CD4-positive, alpha-beta T cell (primary cell): ENCODE measurements around the gene TBCD. TPM values are rescaled to one million over a fixed set of nuclear protein-coding genes. Genes with fewer than 3 reads are reported as not detected.

Experiments used
- ATAC-seq: fragments of 200-7000 bp; cut with Tn5 transposase; one replicate; pipeline ENCODE4 v1.10.0; 2022; ENCODE audit warnings: mild to moderate bottlenecking; ENCODE audit not compliant: poor library complexity
- CTCF ChIA-PET: fragments of 350-600 bp; sonication (Branson Sonifier 250); formaldehyde crosslinking; loops from one replicate; lab custom pipeline; 2021; ENCODE audit warnings: antibody characterized with exemption, inconsistent platforms; lab: Charles Lee
- POLR2A ChIA-PET: fragments of 350-600 bp; sonication (Branson Sonifier 250); formaldehyde crosslinking; loops from one replicate; lab custom pipeline; 2021; ENCODE audit warnings: antibody characterized with exemption, inconsistent platforms; lab: Charles Lee
- DNase-seq, 14 experiments: peaks; one replicate each; pipeline ENCODE4 v3.0.0-alpha.2; 2013 to 2020; ENCODE audit warnings: mixed read lengths in 2 of 14
- H3K27ac ChIP-seq, 2 donors: one replicate each; pipeline versions ENCODE4 v1.5.1 to v1.7.0; 2013; ENCODE audit warnings: low read length in 2 of 2, low read depth in 1 of 2, mild to moderate bottlenecking in 1 of 2
- H3K27me3 ChIP-seq, 2 experiments: 1 replicate in 1 of 2; 2 replicates in 1 of 2; pipeline versions ENCODE4 v1.6.1 to v1.7.0; 2013; ENCODE audit warnings: low read length in 2 of 2, control low read depth in 1 of 2, mild to moderate bottlenecking in 1 of 2, moderate library complexity in 1 of 2; ENCODE audit not compliant: insufficient read depth in 2 of 2, control insufficient read depth in 1 of 2
- H3K36me3 ChIP-seq: one replicate; pipeline ENCODE4 v1.6.1; 2013; ENCODE audit warnings: low read length, control low read depth; ENCODE audit not compliant: insufficient read depth
- H3K4me1 ChIP-seq: one replicate; pipeline ENCODE4 v1.6.1; 2013; ENCODE audit warnings: low read length, control low read depth; ENCODE audit not compliant: insufficient read depth
- H3K4me3 ChIP-seq: one replicate; pipeline ENCODE4 v1.5.1; 2013; ENCODE audit warnings: mild to moderate bottlenecking, low read length, moderate library complexity
- H3K9me3 ChIP-seq, 2 experiments: 1 replicate in 1 of 2; 2 replicates in 1 of 2; pipeline versions ENCODE4 v1.6.1 to v1.7.0; 2013; ENCODE audit warnings: low read length in 2 of 2, mild to moderate bottlenecking in 2 of 2, control low read depth in 1 of 2, moderate library complexity in 1 of 2; ENCODE audit not compliant: control insufficient read depth in 1 of 2, insufficient read depth in 1 of 2
- H3K27ac Mint-ChIP-seq: one replicate; pipeline ENCODE4 v1.8.0; 2020; ENCODE audit warnings: mixed read lengths
- H3K27me3 Mint-ChIP-seq: one replicate; pipeline ENCODE4 v1.8.0; 2021; ENCODE audit warnings: mixed read lengths
- H3K36me3 Mint-ChIP-seq: one replicate; pipeline ENCODE4 v1.8.0; 2021; ENCODE audit warnings: low read depth, mixed read lengths
- H3K4me1 Mint-ChIP-seq: one replicate; pipeline ENCODE4 v1.8.0; 2021; ENCODE audit warnings: low read depth, mixed read lengths
- H3K4me3 Mint-ChIP-seq: one replicate; pipeline ENCODE4 v1.8.0; 2020; ENCODE audit warnings: mild to moderate bottlenecking, mixed read lengths
- H3K9me3 Mint-ChIP-seq: one replicate; pipeline ENCODE4 v1.8.0; 2020; ENCODE audit warnings: mixed read lengths
- intact Hi-C, 2 experiments: fragments of 100-400 bp; cut with DNase I in 1 of 2; cut with micrococcal nuclease in 1 of 2; formaldehyde crosslinking; loops; one replicate each; pipeline versions ENCODE4 v1.15.1 to v1.9.0; 2023 to 2025; cut with DNase I, micrococcal nuclease
- total RNA-seq, 174 experiments: library from RNA in 2 of 174; stranded (reverse) in 2 of 174; gene quantifications; one replicate each; pipeline ENCODE4 v1.2.3 and lab custom pipeline; 2021 to 2026
- TF ChIP-seq, protein P1 (sequence below): fragments of 200-600 bp; IDR thresholded peaks from one replicate; pipeline ENCODE4 v1.8.0; 2022; ENCODE audit warnings: antibody characterized with exemption, mild to moderate bottlenecking

TBCD gene
- total RNA-seq, 2 experiments from 2014 or later, result 74.6 to 80.3 TPM

DNA sequence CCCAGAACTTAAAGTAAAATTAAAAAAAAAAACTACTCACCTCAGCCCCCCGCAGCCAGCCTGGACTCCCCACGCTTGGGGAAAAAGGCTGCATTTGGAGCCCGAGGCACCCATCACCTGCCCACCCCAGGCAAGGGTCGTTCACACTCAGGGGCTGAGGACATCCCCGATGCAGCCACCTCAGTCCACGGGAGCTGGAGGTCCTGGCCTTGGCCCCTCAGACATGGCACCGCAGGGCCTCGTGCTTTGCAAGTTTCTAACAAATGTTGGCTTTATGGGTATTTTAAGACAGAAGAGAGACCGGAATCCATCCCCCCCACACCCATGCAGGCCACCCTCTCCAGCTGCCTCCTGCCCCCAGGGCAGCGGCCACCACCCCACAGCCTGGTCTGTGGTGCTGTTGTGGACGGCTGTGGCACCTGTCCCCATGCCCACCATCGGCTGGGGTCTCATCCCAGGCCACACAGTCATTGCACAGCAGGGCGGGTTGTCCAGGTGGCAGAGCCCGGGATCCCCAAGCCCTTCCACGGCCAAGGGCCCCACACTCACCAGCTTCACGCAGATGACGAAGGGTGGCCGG lies 204.4 kb downstream of the TBCD start:
- TF ChIP-seq, protein P1, sequence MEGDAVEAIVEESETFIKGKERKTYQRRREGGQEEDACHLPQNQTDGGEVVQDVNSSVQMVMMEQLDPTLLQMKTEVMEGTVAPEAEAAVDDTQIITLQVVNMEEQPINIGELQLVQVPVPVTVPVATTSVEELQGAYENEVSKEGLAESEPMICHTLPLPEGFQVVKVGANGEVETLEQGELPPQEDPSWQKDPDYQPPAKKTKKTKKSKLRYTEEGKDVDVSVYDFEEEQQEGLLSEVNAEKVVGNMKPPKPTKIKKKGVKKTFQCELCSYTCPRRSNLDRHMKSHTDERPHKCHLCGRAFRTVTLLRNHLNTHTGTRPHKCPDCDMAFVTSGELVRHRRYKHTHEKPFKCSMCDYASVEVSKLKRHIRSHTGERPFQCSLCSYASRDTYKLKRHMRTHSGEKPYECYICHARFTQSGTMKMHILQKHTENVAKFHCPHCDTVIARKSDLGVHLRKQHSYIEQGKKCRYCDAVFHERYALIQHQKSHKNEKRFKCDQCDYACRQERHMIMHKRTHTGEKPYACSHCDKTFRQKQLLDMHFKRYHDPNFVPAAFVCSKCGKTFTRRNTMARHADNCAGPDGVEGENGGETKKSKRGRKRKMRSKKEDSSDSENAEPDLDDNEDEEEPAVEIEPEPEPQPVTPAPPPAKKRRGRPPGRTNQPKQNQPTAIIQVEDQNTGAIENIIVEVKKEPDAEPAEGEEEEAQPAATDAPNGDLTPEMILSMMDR, result no peak
- Mint-ChIP-seq H3K4me1 (no peaks in the 10 kb centered on the region), H3K36me3 (peaks cover 53% of the 10 kb centered on the region), H3K27me3 (no peaks in the 10 kb centered on the region), H3K4me3 (no peak overlapping the region), H3K27ac (no peak overlapping the region), H3K9me3 (peaks cover 11% of the 10 kb centered on the region)
- H3K27ac ChIP-seq, result no peak overlapping the region
- ATAC-seq (no peak), DNase-seq (peak in 1 of 14 experiments; percentile 30)
- H3K4me3 ChIP-seq, result no peak overlapping the region
- POLR2A ChIA-PET, result no interaction called here
- peaks cover 6% of the 10 kb centered on the region for H3K36me3 ChIP-seq
- H3K9me3 ChIP-seq, result peaks cover 0 to 22% of the 10 kb centered on the region in 2 experiments
- H3K27me3 ChIP-seq, result no peaks in the 10 kb centered on the region
- no peaks in the 10 kb centered on the region for H3K4me1 ChIP-seq
- intact Hi-C loops, result no loop called here
- CTCF ChIA-PET, result no interaction called here

GRCh38 chr17:82956726-82957468 lies 205.0 kb downstream of the TBCD start:
- Mint-ChIP-seq H3K4me1 (no peaks in the 10 kb centered on the region), H3K36me3 (peaks cover 47% of the 10 kb centered on the region)
- DNase-seq, result peak in 2 of 14 experiments; percentile 17 to 30

DNA sequence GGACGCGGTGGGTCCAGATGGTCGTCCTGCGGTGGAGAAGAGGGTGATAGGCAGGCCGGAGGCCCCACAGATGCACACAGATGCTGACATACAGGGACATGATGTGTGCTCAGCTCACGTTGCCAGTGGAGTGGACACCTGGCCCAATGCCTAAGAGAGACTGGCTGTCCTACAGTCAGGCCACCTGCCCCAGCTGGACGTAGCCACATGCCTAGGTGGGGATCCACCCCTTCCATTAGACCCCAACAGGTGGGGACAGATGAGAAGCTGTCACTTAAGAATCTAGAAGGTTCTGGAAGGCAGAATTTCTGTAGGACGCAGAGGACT lies 205.6 kb downstream of the TBCD start:
- H3K27me3 ChIP-seq, result no peaks in the 10 kb centered on the region
- POLR2A ChIA-PET, result no interaction called here
- Mint-ChIP-seq H3K4me3 (no peak overlapping the region), H3K27ac (no peak overlapping the region), H3K27me3 (no peaks in the 10 kb centered on the region), H3K4me1 (no peaks in the 10 kb centered on the region), H3K9me3 (peaks cover 11% of the 10 kb centered on the region), H3K36me3 (peaks cover 42% of the 10 kb centered on the region)
- H3K36me3 ChIP-seq, result peaks cover 6% of the 10 kb centered on the region
- ATAC-seq (no peak), DNase-seq (peak in 1 of 14 experiments; percentile 6)
- H3K9me3 ChIP-seq, result peaks cover 0 to 16% of the 10 kb centered on the region in 2 experiments
- no peak overlapping the region for H3K4me3 ChIP-seq
- TF ChIP-seq, protein P1, result no peak
- no peak overlapping the region for H3K27ac ChIP-seq
- H3K4me1 ChIP-seq, result no peaks in the 10 kb centered on the region
- intact Hi-C loops, result no loop called here
- CTCF ChIA-PET, result no interaction called here

More at GRCh38 chr17:82956726-82957468, 205.0 kb downstream of the TBCD start:
- H3K4me3 Mint-ChIP-seq, result no peak overlapping the region
- intact Hi-C loops, result no loop called here
- TF ChIP-seq, protein P1, result no peak
- no peaks in the 10 kb centered on the region for H3K4me1 ChIP-seq
- ATAC-seq, result no peak
- H3K27me3 Mint-ChIP-seq, result no peaks in the 10 kb centered on the region
- peaks cover 0 to 19% of the 10 kb centered on the region in 2 experiments for H3K9me3 ChIP-seq
- H3K36me3 ChIP-seq, result peaks cover 6% of the 10 kb centered on the region
- CTCF ChIA-PET, result no interaction called here
- POLR2A ChIA-PET, result no interaction called here
- no peak overlapping the region for H3K27ac ChIP-seq
- H3K9me3 Mint-ChIP-seq, result peaks cover 11% of the 10 kb centered on the region
- no peak overlapping the region for H3K27ac Mint-ChIP-seq
- H3K4me3 ChIP-seq, result no peak overlapping the region
- H3K27me3 ChIP-seq, result no peaks in the 10 kb centered on the region
